DOHH2 (cell line): ENCODE data around the gene FDX1.

Experiments
- CTCF ChIP-seq: fragments of 200-600 bp; sonication (generic); IDR thresholded peaks from one replicate; pipeline ENCODE4 v1.5.1; 2014; ENCODE audit warnings: antibody characterized with exemption, mild to moderate bottlenecking, low read depth, low read length; ENCODE audit not compliant: poor library complexity, severe bottlenecking
- EZH2phosphoT487 ChIP-seq: fragments of 200-600 bp; sonication (generic); IDR thresholded peaks from 2 replicates; pipeline ENCODE4 v1.6.1; 2017; ENCODE audit warnings: borderline replicate concordance, mild to moderate bottlenecking, antibody characterized with exemption, low read length, moderate library complexity, mixed read lengths

- no peak for TF ChIP-seq EZH2phosphoT487
- TF ChIP-seq CTCF = no peak
Observed at GRCh38 chr11:110513259-110513801, 83.6 kb downstream of the FDX1 start.
